CD14-positive monocyte (primary cell): ENCODE results near the gene GYS1. TPM values are rescaled to one million over a fixed set of nuclear protein-coding genes. Genes with fewer than 3 reads are reported as not detected.

Experiments
- DNase-seq, 3 donors: peaks; one replicate each; pipeline ENCODE4 v3.0.0-alpha.2; 2011 to 2022
- H2AFZ ChIP-seq: 2 replicates; pipeline ENCODE4 v1.6.0; 2012; ENCODE audit warnings: mild to moderate bottlenecking, low read depth, low read length, inconsistent platforms; ENCODE audit not compliant: insufficient read depth, poor library complexity, severe bottlenecking
- H3K27ac ChIP-seq, 2 donors: 1 replicate in 1 of 2; 2 replicates in 1 of 2; pipeline ENCODE4 v1.5.1; 2012 to 2013; ENCODE audit warnings: low read length in 2 of 2, control low read depth in 1 of 2, inconsistent platforms in 1 of 2, low read depth in 1 of 2, mild to moderate bottlenecking in 1 of 2
- H3K27me3 ChIP-seq, 2 donors: one replicate each; pipeline versions ENCODE4 v1.6.0 to v1.6.1; 2011 to 2013; ENCODE audit warnings: low read length in 2 of 2; ENCODE audit not compliant: control insufficient read depth in 2 of 2, insufficient read depth in 2 of 2
- H3K36me3 ChIP-seq, 2 donors: replicated peaks in 1 of 2; 1 replicate in 1 of 2; 2 replicates in 1 of 2; pipeline versions ENCODE4 v1.5.1 to v1.6.1; 2012 to 2013; ENCODE audit warnings: low read length in 2 of 2, control low read depth in 1 of 2, inconsistent platforms in 1 of 2, mild to moderate bottlenecking in 1 of 2; ENCODE audit not compliant: insufficient read depth in 2 of 2, control insufficient read depth in 1 of 2
- H3K4me1 ChIP-seq, 2 donors: 1 replicate in 1 of 2; 2 replicates in 1 of 2; pipeline versions ENCODE4 v1.5.1 to v1.6.1; 2012 to 2013; ENCODE audit warnings: low read length in 2 of 2, control low read depth in 1 of 2, inconsistent platforms in 1 of 2, mild to moderate bottlenecking in 1 of 2, moderate library complexity in 1 of 2; ENCODE audit not compliant: insufficient read depth in 2 of 2, control insufficient read depth in 1 of 2
- H3K4me2 ChIP-seq: replicated peaks from 2 replicates; pipeline ENCODE3; 2012; ENCODE audit warnings: low read length, moderate library complexity, mild to moderate bottlenecking; ENCODE audit not compliant: poor library complexity, severe bottlenecking; ENCODE audit errors: extremely low read depth
- H3K4me3 ChIP-seq, 3 experiments: fragments of 200-600 bp in 1 of 3; sonication (generic) in 1 of 3; replicated peaks in 1 of 3; 1 replicate in 2 of 3; 2 replicates in 1 of 3; pipeline ENCODE4 v1.5.1; 2011 to 2013; ENCODE audit warnings: low read length in 3 of 3, mild to moderate bottlenecking in 3 of 3, control low read depth in 2 of 3, low read depth in 2 of 3, inconsistent platforms in 1 of 3, moderate library complexity in 1 of 3
- H3K79me2 ChIP-seq: 2 replicates; pipeline ENCODE4 v1.6.0; 2012; ENCODE audit warnings: mild to moderate bottlenecking, control low read depth, inconsistent platforms, low read length, moderate library complexity; ENCODE audit not compliant: insufficient read depth
- H3K9ac ChIP-seq: 2 replicates; pipeline ENCODE4 v1.6.0; 2017; ENCODE audit warnings: low read length, mild to moderate bottlenecking; ENCODE audit not compliant: insufficient read depth, poor library complexity, severe bottlenecking
- H3K9me3 ChIP-seq, 2 donors: replicated peaks in 1 of 2; 1 replicate in 1 of 2; 2 replicates in 1 of 2; pipeline versions ENCODE4 v1.5.1 to v1.6.1; 2012 to 2013; ENCODE audit warnings: low read length in 2 of 2, control low read depth in 1 of 2; ENCODE audit not compliant: control insufficient read depth in 1 of 2, insufficient read depth in 1 of 2
- H4K20me1 ChIP-seq: 2 replicates; pipeline ENCODE4 v1.6.0; 2012; ENCODE audit warnings: mild to moderate bottlenecking, low read length, control low read depth, moderate library complexity; ENCODE audit not compliant: insufficient read depth
- H3K27ac Mint-ChIP-seq, 7 donors: one replicate each; pipeline ENCODE4 v1.8.0; 2020; ENCODE audit warnings: mild to moderate bottlenecking in 7 of 7, mixed read lengths in 7 of 7, moderate library complexity in 6 of 7, inconsistent platforms in 2 of 7
- H3K27me3 Mint-ChIP-seq, 3 donors: one replicate each; pipeline ENCODE4 v1.8.0; 2021 to 2022; ENCODE audit warnings: low read depth in 3 of 3, mild to moderate bottlenecking in 3 of 3, mixed read lengths in 3 of 3, moderate library complexity in 3 of 3, inconsistent platforms in 1 of 3
- H3K36me3 Mint-ChIP-seq, 2 donors: one replicate each; pipeline ENCODE4 v1.8.0; 2020; ENCODE audit warnings: mixed read lengths in 2 of 2, inconsistent platforms in 1 of 2, mild to moderate bottlenecking in 1 of 2
- H3K4me1 Mint-ChIP-seq: one replicate; pipeline ENCODE4 v1.8.0; 2020; ENCODE audit warnings: mild to moderate bottlenecking, mixed read lengths
- H3K4me3 Mint-ChIP-seq, 2 donors: one replicate each; pipeline ENCODE4 v1.8.0; 2020; ENCODE audit warnings: mild to moderate bottlenecking in 2 of 2, mixed read lengths in 2 of 2, moderate library complexity in 1 of 2
- H3K9me3 Mint-ChIP-seq, 7 donors: one replicate each; pipeline ENCODE4 v1.8.0; 2020 to 2022; ENCODE audit warnings: mixed read lengths in 7 of 7, mild to moderate bottlenecking in 6 of 7, moderate library complexity in 6 of 7, inconsistent platforms in 2 of 7
- WGBS: methylation state at CpG from one replicate; pipeline ENCODE4 v1.1.5; 2013; ENCODE audit warnings: missing lambda C conversion rate; ENCODE audit not compliant: insufficient coverage; 5-methylcytosine and 5-hydroxymethylcytosine counted together
- intact Hi-C, 2 donors: fragments of 100-400 bp; cut with micrococcal nuclease; formaldehyde crosslinking; loops; one replicate each; pipeline versions ENCODE4 v1.15.0 to v1.15.1; 2023
- polyA plus RNA-seq, 3 donors: library from polyadenylated mRNA; depleted of rRNA in 1 of 3; unstranded in 2 of 3; stranded (reverse) in 1 of 3; fragments of 300-500 nt in 2 of 3; fragments of >200 nt in 1 of 3; fragmentation: Illumina TruSeq in 2 of 3; gene quantifications; 1 replicate in 2 of 3; 2 replicates in 1 of 3; pipeline ENCODE4 v1.2.3, GENCODE V29; 2012 to 2021
- TF ChIP-seq, protein P1 (sequence below): fragments of 200-600 bp; IDR thresholded peaks from one replicate; pipeline ENCODE4 v1.8.0; 2022; ENCODE audit warnings: antibody characterized with exemption, mild to moderate bottlenecking

The GYS1 gene
- polyA plus RNA-seq, 3 donors, result 13.3 to 26.0 (median 21.3) TPM

DNA sequence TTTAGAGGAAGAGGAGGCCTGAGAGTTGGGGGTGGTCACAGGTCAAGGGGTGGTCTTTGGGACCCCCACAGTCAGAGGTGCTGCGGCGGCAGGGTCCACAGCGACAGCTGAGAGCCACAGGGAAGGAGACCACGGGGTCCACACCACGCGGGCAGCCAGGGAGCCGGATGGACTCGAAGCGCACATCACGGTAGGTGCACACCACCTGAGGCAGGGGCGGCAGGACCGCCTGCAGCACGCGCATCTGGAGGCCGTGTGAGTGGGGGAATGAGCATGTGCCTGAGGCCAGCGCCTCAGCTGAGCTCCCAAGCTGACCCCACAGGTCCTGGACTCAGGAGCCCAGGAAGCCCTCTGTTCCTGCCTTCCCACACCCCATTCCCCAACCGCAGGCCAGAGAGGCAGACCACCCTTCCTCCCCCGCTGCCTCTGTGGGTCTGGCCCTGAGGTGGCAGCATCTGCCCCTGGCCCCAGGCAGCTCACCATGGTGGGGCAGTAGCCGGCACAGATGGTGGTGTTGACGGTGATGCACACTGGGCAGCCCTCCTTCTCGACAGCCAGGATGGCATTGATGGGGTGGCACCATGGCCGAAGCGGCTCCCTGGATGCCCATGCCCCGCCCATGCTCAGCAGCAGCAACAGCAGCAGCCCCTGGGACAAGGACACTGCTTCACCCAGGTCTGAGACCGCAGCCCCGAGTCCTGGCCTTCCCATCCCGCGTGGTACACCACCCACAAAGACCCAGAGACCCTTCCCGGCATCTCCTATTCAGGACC lies 23.1 kb upstream of the GYS1 start:
- H4K20me1 ChIP-seq, result no peaks in the 10 kb centered on the region
- Mint-ChIP-seq H3K27ac (no peak overlapping the region), H3K27me3 (peaks cover 28 to 43% (median 42%) of the 10 kb centered on the region in 3 donors), H3K9me3 (peaks cover 0 to 10% (median 5%) of the 10 kb centered on the region in 7 donors), H3K36me3 (peaks cover 43 to 58% of the 10 kb centered on the region in 2 donors), H3K4me1 (peaks cover 26% of the 10 kb centered on the region), H3K4me3 (no peak overlapping the region)
- TF ChIP-seq, protein P1, sequence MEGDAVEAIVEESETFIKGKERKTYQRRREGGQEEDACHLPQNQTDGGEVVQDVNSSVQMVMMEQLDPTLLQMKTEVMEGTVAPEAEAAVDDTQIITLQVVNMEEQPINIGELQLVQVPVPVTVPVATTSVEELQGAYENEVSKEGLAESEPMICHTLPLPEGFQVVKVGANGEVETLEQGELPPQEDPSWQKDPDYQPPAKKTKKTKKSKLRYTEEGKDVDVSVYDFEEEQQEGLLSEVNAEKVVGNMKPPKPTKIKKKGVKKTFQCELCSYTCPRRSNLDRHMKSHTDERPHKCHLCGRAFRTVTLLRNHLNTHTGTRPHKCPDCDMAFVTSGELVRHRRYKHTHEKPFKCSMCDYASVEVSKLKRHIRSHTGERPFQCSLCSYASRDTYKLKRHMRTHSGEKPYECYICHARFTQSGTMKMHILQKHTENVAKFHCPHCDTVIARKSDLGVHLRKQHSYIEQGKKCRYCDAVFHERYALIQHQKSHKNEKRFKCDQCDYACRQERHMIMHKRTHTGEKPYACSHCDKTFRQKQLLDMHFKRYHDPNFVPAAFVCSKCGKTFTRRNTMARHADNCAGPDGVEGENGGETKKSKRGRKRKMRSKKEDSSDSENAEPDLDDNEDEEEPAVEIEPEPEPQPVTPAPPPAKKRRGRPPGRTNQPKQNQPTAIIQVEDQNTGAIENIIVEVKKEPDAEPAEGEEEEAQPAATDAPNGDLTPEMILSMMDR, result no peak
- peaks cover 36 to 40% of the 10 kb centered on the region in 2 donors for H3K36me3 ChIP-seq
- 98% methylated on average over 14 of the region's 29 CpGs for WGBS
- no peak overlapping the region for H3K4me3 ChIP-seq
- H3K4me1 ChIP-seq, result peaks cover 24 to 29% of the 10 kb centered on the region in 2 donors
- H3K79me2 ChIP-seq, result no peaks in the 10 kb centered on the region
- no peaks in the 10 kb centered on the region for H3K9me3 ChIP-seq
- no peak overlapping the region for H3K4me2 ChIP-seq
- no peak overlapping the region for H3K27ac ChIP-seq
- H3K27me3 ChIP-seq, result peaks cover 14 to 43% of the 10 kb centered on the region in 2 donors
- intact Hi-C loops, result no loop called here
- no peak overlapping the region for H2AFZ ChIP-seq
- no peak for DNase-seq
- H3K9ac ChIP-seq, result no peak overlapping the region

DNA sequence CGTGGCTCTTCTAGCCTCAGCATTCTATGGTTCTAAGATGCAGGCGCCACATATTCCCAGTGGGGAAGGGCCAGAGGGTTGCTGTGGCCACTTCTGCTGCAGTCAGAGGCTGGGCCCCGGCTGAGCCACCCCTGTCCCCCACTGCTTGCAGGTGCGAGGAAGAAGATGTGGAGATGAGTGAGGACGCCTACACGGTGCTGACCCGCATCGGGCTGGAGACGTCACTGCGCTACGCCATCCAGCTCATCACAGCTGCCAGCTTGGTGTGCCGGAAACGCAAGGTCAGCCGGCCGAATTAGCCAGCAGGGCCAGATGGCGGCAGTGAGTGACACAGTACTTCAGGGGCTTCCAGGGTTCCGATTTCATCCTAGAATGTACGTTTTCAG lies 21.8 kb upstream of the GYS1 start:
- Histone ChIP-seq H3K4me2 (no peak overlapping the region), H3K27me3 (peaks cover 9 to 29% of the 10 kb centered on the region in 2 donors), H3K79me2 (no peaks in the 10 kb centered on the region), H2AFZ (no peak overlapping the region), H3K27ac (no peak overlapping the region), H3K36me3 (peaks cover 48 to 54% of the 10 kb centered on the region in 2 donors), H3K4me1 (peaks cover 24 to 28% of the 10 kb centered on the region in 2 donors), H3K9ac (no peak overlapping the region), H4K20me1 (no peaks in the 10 kb centered on the region), H3K9me3 (no peaks in the 10 kb centered on the region), H3K4me3 (no peak overlapping the region)
- H3K9me3 Mint-ChIP-seq, result peaks cover 0 to 8% (median 5%) of the 10 kb centered on the region in 7 donors
- TF ChIP-seq, protein P1, result no peak
- peaks cover 22% of the 10 kb centered on the region for H3K4me1 Mint-ChIP-seq
- DNase-seq, result no peak
- H3K4me3 Mint-ChIP-seq, result no peak overlapping the region
- intact Hi-C loops, result no loop called here
- WGBS, result 89% methylated on average over 18 of the region's 18 CpGs
- peaks cover 16 to 29% (median 28%) of the 10 kb centered on the region in 3 donors for H3K27me3 Mint-ChIP-seq
- H3K36me3 Mint-ChIP-seq, result peaks cover 53 to 72% of the 10 kb centered on the region in 2 donors
- no peak overlapping the region for H3K27ac Mint-ChIP-seq
